B cell (primary cell): ENCODE results near the gene GABRB2. TPM values are rescaled to one million over a fixed set of nuclear protein-coding genes. Genes with fewer than 3 reads are reported as not detected.

Source experiments
- ATAC-seq: fragments of 200-7000 bp; cut with Tn5 transposase; one replicate; pipeline ENCODE4 v1.10.0; 2021; ENCODE audit warnings: low read depth, mild to moderate bottlenecking, moderate number of reproducible peaks, moderate library complexity
- CTCF ChIA-PET: fragments of 350-600 bp; sonication (Branson Sonifier 250); formaldehyde crosslinking; loops from one replicate; lab custom pipeline; 2021; ENCODE audit warnings: antibody characterized with exemption, inconsistent platforms; lab: Charles Lee
- POLR2A ChIA-PET: fragments of 350-600 bp; sonication (Branson Sonifier 250); formaldehyde crosslinking; loops from one replicate; lab custom pipeline; 2021; ENCODE audit warnings: antibody characterized with exemption; lab: Charles Lee
- DNase-seq: peaks from one replicate; pipeline ENCODE4 v3.0.0; 2013
- H2AFZ ChIP-seq: 2 replicates; pipeline ENCODE4 v1.6.1; 2012; ENCODE audit warnings: mild to moderate bottlenecking, low read depth, low read length; ENCODE audit not compliant: insufficient read depth, poor library complexity, severe bottlenecking
- H3K27ac ChIP-seq, 2 donors: 1 replicate in 1 of 2; 2 replicates in 1 of 2; pipeline ENCODE4 v1.5.1; 2012 to 2013; ENCODE audit warnings: low read length in 2 of 2, mild to moderate bottlenecking in 2 of 2, moderate library complexity in 1 of 2
- H3K27me3 ChIP-seq, 4 experiments: fragments of 200-600 bp in 1 of 4; sonication (generic) in 1 of 4; replicated peaks in 1 of 4; 1 replicate in 2 of 4; 2 replicates in 2 of 4; pipeline versions ENCODE4 v1.6.1 to v1.7.0; 2013 to 2016; ENCODE audit warnings: low read length in 3 of 4, mild to moderate bottlenecking in 2 of 4, mixed read lengths in 1 of 4, moderate library complexity in 1 of 4; ENCODE audit not compliant: insufficient read depth in 4 of 4, control insufficient read depth in 3 of 4; ENCODE audit errors: control extremely low read depth in 1 of 4
- H3K36me3 ChIP-seq, 2 experiments: replicated peaks in 1 of 2; 1 replicate in 1 of 2; 2 replicates in 1 of 2; pipeline versions ENCODE4 v1.6.1 to v1.7.1; 2013; ENCODE audit warnings: low read length in 1 of 2; ENCODE audit not compliant: insufficient read depth in 2 of 2, control insufficient read depth in 1 of 2; ENCODE audit errors: control extremely low read depth in 1 of 2, extremely low read depth in 1 of 2
- H3K4me1 ChIP-seq, 2 donors: fragments of 200-600 bp in 1 of 2; sonication (generic) in 1 of 2; 1 replicate in 1 of 2; 2 replicates in 1 of 2; pipeline versions ENCODE4 v1.5.1 to v1.6.1; 2013 to 2017; ENCODE audit warnings: low read length in 2 of 2; ENCODE audit not compliant: control insufficient read depth in 2 of 2, insufficient read depth in 2 of 2
- H3K4me2 ChIP-seq: replicated peaks from 2 replicates; pipeline ENCODE3; 2012; ENCODE audit warnings: mild to moderate bottlenecking, low read depth, low read length; ENCODE audit not compliant: poor library complexity, severe bottlenecking
- H3K4me3 ChIP-seq, 5 experiments: fragments of 200-600 bp in 1 of 5; sonication (generic) in 1 of 5; 1 replicate in 3 of 5; 2 replicates in 2 of 5; pipeline versions ENCODE4 v1.5.1 to v1.7.0; 2011 to 2016; ENCODE audit warnings: low read length in 4 of 5, mild to moderate bottlenecking in 4 of 5, low read depth in 2 of 5, control low read depth in 1 of 5, moderate library complexity in 1 of 5; ENCODE audit not compliant: insufficient read depth in 1 of 5; ENCODE audit errors: control extremely low read depth in 1 of 5, extremely low read depth in 1 of 5
- H3K79me2 ChIP-seq: fragments of 200-600 bp; sonication (generic); one replicate; pipeline ENCODE4 v1.6.0; 2016; ENCODE audit warnings: low read length; ENCODE audit not compliant: control insufficient read depth, insufficient read depth
- H3K9ac ChIP-seq: fragments of 200-600 bp; sonication (generic); 2 replicates; pipeline ENCODE4 v1.6.1; 2017; ENCODE audit warnings: mild to moderate bottlenecking, low read length, moderate library complexity
- H3K9me3 ChIP-seq, 3 donors: one replicate each; pipeline versions ENCODE4 v1.6.1 to v1.7.1; 2013; ENCODE audit warnings: low read length in 2 of 3; ENCODE audit not compliant: control insufficient read depth in 2 of 3, insufficient read depth in 1 of 3; ENCODE audit errors: control extremely low read depth in 1 of 3
- H4K20me1 ChIP-seq: 2 replicates; pipeline ENCODE4 v1.6.0; 2012; ENCODE audit warnings: mild to moderate bottlenecking, low read length; ENCODE audit not compliant: insufficient read depth, control insufficient read depth, poor library complexity, severe bottlenecking
- H3K27ac Mint-ChIP-seq: one replicate; pipeline ENCODE4 v1.8.0; 2021; ENCODE audit warnings: mixed read lengths
- H3K27me3 Mint-ChIP-seq: one replicate; pipeline ENCODE4 v1.8.0; 2021; ENCODE audit warnings: mixed read lengths
- H3K4me1 Mint-ChIP-seq: one replicate; pipeline ENCODE4 v1.8.0; 2021; ENCODE audit warnings: mixed read lengths
- H3K4me3 Mint-ChIP-seq: one replicate; pipeline ENCODE4 v1.8.0; 2021; ENCODE audit warnings: mixed read lengths
- H3K9me3 Mint-ChIP-seq: one replicate; pipeline ENCODE4 v1.8.0; 2022; ENCODE audit warnings: mixed read lengths; ENCODE audit not compliant: insufficient read depth
- CTCF ChIP-seq: fragments of 200-600 bp; IDR thresholded peaks from one replicate; pipeline ENCODE4 v1.8.0; 2022; ENCODE audit warnings: antibody characterized with exemption, mild to moderate bottlenecking
- EZH2 ChIP-seq: IDR thresholded peaks from 2 replicates; pipeline ENCODE4 v1.6.1; 2012; ENCODE audit warnings: borderline replicate concordance, low read depth, mild to moderate bottlenecking, moderate library complexity, low read length; ENCODE audit not compliant: insufficient read depth, poor library complexity, severe bottlenecking
- WGBS: methylation state at CpG from one replicate; pipeline ENCODE4 v1.1.5; 2013; ENCODE audit warnings: missing lambda C conversion rate; ENCODE audit not compliant: insufficient coverage; 5-methylcytosine and 5-hydroxymethylcytosine counted together
- intact Hi-C: fragments of 100-400 bp; cut with micrococcal nuclease; formaldehyde crosslinking; loops from one replicate; pipeline ENCODE4 v1.10.0; 2022
- polyA plus RNA-seq: library from polyadenylated mRNA; depleted of rRNA; stranded (reverse); fragments of >200 nt; gene quantifications from 2 replicates; pipeline ENCODE4 v1.2.3, GENCODE V29; 2012
- total RNA-seq, 2 donors: library from RNA; stranded (reverse); fragments of 120-200 nt in 1 of 2; gene quantifications; 1 replicate in 1 of 2; 2 replicates in 1 of 2; pipeline versions ENCODE4 v1.2.3 to v1.2.4, GENCODE V29; 2013 to 2022

The GABRB2 gene
- total and polyA plus RNA-seq, 2 donors (not counting 1 experiment from before 2014, with no cell fraction given), result 0.15 to 0.16 TPM

GRCh38 chr5:161399996-161400562, 146.4 kb downstream of the GABRB2 start:
- no peak overlapping the region for H3K4me3 Mint-ChIP-seq
- Histone ChIP-seq H3K27ac (no peak overlapping the region), H3K36me3 (no peaks in the 10 kb centered on the region), H2AFZ (no peak overlapping the region), H3K4me2 (no peak overlapping the region), H3K9ac (no peak overlapping the region), H3K27me3 (no peaks in the 10 kb centered on the region), H4K20me1 (no peaks in the 10 kb centered on the region), H3K4me3 (no peak overlapping the region), H3K4me1 (no peaks in the 10 kb centered on the region), H3K9me3 (no peaks in the 10 kb centered on the region), H3K79me2 (no peaks in the 10 kb centered on the region)
- H3K27me3 Mint-ChIP-seq, result peaks cover 3% of the 10 kb centered on the region
- ChIA-PET POLR2A (no interaction called here), CTCF (no interaction called here)
- 92% methylated on average over 2 of the region's 6 CpGs for WGBS
- no peak overlapping the region for H3K27ac Mint-ChIP-seq
- H3K9me3 Mint-ChIP-seq, result no peaks in the 10 kb centered on the region
- intact Hi-C loops, result no loop called here
- TF ChIP-seq EZH2 (no peak), CTCF (no peak)
- ATAC-seq (no peak), DNase-seq (no peak)
- no peaks in the 10 kb centered on the region for H3K4me1 Mint-ChIP-seq

- Histone ChIP-seq H3K9ac (no peak overlapping the region), H2AFZ (no peak overlapping the region), H3K9me3 (no peaks in the 10 kb centered on the region), H4K20me1 (no peaks in the 10 kb centered on the region), H3K36me3 (no peaks in the 10 kb centered on the region), H3K79me2 (no peaks in the 10 kb centered on the region), H3K4me1 (no peaks in the 10 kb centered on the region), H3K27ac (no peak overlapping the region), H3K4me3 (no peak overlapping the region), H3K4me2 (no peak overlapping the region), H3K27me3 (no peaks in the 10 kb centered on the region)
- ATAC-seq (no peak), DNase-seq (no peak)
- no peak overlapping the region for H3K4me3 Mint-ChIP-seq
- no peaks in the 10 kb centered on the region for H3K4me1 Mint-ChIP-seq
- ChIA-PET CTCF (no interaction called here), POLR2A (no interaction called here)
- no CpG with 5 or more reads among the region's 4 CpGs for WGBS
- H3K9me3 Mint-ChIP-seq, result no peaks in the 10 kb centered on the region
- TF ChIP-seq CTCF, result no peak
- no peak for TF ChIP-seq EZH2
- no peak overlapping the region for H3K27ac Mint-ChIP-seq
- intact Hi-C loops, result no loop called here
- peaks cover 3% of the 10 kb centered on the region for H3K27me3 Mint-ChIP-seq
These were observed 149.1 kb downstream of the GABRB2 start for GRCh38 chr5:161397448-161397847.
